ENCODE results near the gene ETF1.

ETF1 gene

DNA sequence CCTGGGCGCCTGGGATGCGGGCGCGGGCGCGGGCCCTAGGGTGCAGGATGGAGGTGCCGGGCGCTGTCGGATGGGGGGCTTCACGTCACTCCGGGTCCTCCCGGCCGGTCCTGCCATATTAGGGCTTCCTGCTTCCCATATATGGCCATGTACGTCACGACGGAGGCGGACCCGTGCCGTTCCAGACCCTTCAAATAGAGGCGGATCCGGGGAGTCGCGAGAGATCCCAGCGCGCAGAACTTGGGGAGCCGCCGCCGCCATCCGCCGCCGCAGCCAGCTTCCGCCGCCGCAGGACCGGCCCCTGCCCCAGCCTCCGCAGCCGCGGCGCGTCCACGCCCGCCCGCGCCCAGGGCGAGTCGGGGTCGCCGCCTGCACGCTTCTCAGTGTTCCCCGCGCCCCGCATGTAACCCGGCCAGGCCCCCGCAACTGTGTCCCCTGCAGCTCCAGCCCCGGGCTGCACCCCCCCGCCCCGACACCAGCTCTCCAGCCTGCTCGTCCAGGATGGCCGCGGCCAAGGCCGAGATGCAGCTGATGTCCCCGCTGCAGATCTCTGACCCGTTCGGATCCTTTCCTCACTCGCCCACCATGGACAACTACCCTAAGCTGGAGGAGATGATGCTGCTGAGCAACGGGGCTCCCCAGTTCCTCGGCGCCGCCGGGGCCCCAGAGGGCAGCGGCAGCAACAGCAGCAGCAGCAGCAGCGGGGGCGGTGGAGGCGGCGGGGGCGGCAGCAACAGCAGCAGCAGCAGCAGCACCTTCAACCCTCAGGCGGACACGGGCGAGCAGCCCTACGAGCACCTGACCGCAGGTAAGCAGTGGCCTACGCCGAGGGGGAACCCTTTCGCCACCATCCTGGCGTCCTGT is 77.5 kb downstream of the ETF1 start, which contains the start of gene EGR1:
TSS of gene EGR1 (plus strand) at position 219 of the 864 bp plus-strand sequence. CDS start at position 502, 283 bp downstream.
- DNase-seq (ENCODE audit: low read depth, low spot score): peak; percentile 97
- in situ Hi-C loops (cut with HindIII; ENCODE audit: low sequenced_read_pairs): no loop called here
- H3K4me3 ChIP-seq (ENCODE audit: low read depth, low read length): peak within 1 kb of the TSS; percentile 55
- TF ChIP-seq, protein P1, sequence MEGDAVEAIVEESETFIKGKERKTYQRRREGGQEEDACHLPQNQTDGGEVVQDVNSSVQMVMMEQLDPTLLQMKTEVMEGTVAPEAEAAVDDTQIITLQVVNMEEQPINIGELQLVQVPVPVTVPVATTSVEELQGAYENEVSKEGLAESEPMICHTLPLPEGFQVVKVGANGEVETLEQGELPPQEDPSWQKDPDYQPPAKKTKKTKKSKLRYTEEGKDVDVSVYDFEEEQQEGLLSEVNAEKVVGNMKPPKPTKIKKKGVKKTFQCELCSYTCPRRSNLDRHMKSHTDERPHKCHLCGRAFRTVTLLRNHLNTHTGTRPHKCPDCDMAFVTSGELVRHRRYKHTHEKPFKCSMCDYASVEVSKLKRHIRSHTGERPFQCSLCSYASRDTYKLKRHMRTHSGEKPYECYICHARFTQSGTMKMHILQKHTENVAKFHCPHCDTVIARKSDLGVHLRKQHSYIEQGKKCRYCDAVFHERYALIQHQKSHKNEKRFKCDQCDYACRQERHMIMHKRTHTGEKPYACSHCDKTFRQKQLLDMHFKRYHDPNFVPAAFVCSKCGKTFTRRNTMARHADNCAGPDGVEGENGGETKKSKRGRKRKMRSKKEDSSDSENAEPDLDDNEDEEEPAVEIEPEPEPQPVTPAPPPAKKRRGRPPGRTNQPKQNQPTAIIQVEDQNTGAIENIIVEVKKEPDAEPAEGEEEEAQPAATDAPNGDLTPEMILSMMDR (IDR thresholded peaks at IDR 0.05; ENCODE audit: low read depth, low read length): no peak

DNA sequence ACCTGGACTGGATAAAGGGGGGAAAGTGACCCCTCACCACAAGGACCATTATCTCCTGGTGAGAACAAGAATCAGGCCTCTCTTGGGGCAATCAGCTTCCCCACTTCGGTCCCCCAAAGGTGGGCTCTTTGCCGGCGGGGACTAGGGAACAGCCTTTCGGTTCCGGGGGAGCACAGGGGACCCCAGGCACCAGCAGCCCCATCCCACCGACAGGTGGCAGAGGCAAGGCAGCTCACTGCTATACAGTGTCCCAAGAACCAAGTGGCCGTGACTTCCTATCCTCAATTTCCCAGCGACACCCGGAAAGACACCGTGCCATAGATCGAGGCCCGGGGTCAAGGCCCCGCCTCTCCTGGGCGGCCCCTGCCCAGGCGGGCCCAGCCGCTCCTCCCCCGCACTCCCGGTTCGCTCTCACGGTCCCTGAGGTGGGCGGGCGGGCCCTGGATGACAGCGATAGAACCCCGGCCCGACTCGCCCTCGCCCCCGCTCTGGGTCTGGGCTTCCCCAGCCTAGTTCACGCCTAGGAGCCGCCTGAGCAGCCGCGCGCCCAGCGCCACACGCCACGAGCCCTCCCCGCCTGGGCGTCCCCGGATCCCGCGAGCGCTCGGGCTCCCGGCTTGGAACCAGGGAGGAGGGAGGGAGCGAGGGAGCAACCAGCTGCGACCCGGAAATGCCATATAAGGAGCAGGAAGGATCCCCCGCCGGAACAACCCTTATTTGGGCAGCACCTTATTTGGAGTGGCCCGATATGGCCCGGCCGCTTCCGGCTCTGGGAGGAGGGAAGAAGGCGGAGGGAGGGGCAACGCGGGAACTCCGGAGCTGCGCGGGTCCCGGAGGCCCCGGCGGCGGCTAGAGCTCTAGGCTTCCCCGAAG is 78.4 kb downstream of the ETF1 start:
- H3K4me3 ChIP-seq (ENCODE audit: low read depth, low read length): peak overlapping the region; percentile 55
- peak; percentile 99 for DNase-seq (ENCODE audit: low read depth, low spot score)
- in situ Hi-C loops (cut with HindIII; ENCODE audit: low sequenced_read_pairs): no loop called here
- TF ChIP-seq, protein P1 (IDR thresholded peaks at IDR 0.05; ENCODE audit: low read depth, low read length): no peak

DNA sequence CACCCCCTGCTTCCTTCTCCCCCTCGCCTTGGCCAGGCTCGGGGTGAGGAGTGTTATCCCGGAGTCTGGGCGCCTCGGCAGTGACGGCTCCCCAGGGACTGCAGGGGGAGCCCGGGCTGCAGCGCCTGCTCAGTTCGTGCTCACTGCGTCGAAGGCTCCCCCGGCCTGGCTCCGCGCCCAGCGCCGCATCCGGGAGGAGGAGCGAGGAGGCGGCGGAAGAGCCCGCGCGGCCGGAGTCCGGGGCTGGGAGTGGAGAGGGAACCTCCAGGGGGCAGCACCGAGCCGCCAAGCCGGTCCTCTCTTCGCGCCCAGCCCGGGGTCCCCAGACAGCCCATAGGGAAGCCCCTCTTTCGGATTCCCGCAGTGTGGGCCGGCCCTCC is 79.0 kb downstream of the ETF1 start:
- in situ Hi-C loops (cut with HindIII; ENCODE audit: low sequenced_read_pairs): no loop called here
- peak; percentile 96 for DNase-seq (ENCODE audit: low read depth, low spot score)
- H3K4me3 ChIP-seq (ENCODE audit: low read depth, low read length): peak overlapping the region; percentile 55
- TF ChIP-seq, protein P1 (IDR thresholded peaks at IDR 0.05; ENCODE audit: low read depth, low read length): peak; percentile 72

DNA sequence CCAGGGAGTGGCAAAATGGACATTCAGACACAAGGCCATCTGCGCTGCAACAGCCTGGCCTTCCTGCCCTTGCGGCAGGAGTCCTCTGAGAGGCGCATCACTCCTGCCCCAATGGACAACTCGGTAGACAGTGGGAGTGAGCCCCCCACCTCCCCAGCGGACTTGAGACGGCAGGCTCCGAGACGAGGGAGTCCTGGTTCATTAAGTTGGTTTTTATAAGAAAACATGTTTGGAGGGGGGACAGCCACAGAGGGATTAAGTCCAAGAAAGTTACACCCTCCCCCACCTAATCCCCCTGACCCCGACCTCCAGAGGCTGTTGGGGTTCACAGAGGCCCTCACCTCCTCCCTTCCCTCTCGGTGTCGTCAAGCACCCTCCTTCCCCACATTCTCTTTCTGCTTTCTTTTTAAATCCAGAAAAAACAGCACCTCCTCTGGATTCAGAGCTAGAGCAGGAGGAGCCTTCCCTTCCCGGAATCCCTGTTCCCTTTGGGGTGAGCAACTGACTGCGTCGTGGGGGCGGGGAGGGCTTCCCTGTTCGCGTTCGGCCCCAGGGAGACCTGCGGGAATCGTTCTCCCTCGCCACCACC is 79.5 kb downstream of the ETF1 start:
- TF ChIP-seq, protein P1 (IDR thresholded peaks at IDR 0.05; ENCODE audit: low read depth, low read length): peak; percentile 24
- no peak for DNase-seq (ENCODE audit: low read depth, low spot score)
- peak overlapping the region; percentile 55 for H3K4me3 ChIP-seq (ENCODE audit: low read depth, low read length)
- in situ Hi-C loops (cut with HindIII; ENCODE audit: low sequenced_read_pairs): no loop called here

DNA sequence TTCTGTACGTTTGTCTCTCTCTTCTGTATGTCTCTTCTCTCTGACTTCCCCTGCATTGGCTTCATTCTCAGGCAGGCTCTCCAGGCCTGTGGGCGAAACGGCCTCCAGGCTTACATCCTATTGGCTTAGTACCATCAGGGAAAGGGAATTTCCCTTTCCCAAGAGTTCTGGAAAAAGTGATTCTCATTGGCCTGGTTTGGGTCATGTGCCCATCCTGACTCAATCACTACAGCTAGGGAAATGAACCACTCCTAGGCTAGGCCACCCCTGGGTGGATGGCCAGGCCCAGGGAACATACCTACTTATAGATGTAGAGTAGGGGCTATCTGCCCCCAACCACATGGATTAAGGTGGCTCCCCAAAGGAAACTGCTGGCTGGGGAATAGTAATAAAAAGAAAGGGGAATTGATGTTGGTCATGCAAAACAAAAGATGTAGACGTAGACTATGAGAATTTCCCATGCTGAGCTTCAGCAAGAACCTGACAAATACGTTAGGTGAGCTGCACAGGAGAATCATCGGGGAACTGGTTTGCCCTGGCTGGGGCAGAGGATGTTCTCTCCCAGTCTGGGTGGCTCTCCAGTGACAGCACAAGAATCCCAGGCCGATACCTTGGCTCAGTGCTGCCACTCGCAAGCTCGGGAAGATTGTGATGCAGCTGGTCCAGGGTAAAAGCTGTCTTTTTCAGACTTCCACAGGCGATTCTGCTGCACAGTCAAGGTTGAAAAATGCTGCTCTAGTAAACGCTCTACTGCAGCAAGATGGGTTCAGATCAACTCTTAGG is 81.5 kb downstream of the ETF1 start:
- H3K4me3 ChIP-seq (ENCODE audit: low read depth, low read length): no peak overlapping the region
- TF ChIP-seq, protein P1 (IDR thresholded peaks at IDR 0.05; ENCODE audit: low read depth, low read length): no peak
- DNase-seq (ENCODE audit: low read depth, low spot score): peak; percentile 62
- in situ Hi-C loops (cut with HindIII; ENCODE audit: low sequenced_read_pairs): no loop called here
